ENCODE measurements around the gene LPP.

- TF ChIP-seq CTCF (IDR thresholded peaks at IDR 0.05; ENCODE audit: insufficient read depth, low read length) (no peak), REST (IDR thresholded peaks at IDR 0.05; ENCODE audit: insufficient replicate concordance, low read depth) (no peak), POLR2AphosphoS5 (IDR thresholded peaks at IDR 0.05; ENCODE audit: low read depth) (no peak; the same call in 1 of the 2 replicates)
Measured at GRCh38 chr3:188296761-188297612, 143.0 kb downstream of the LPP start.
